ENCODE data around the gene ZNF583.

Gene ZNF583

GRCh38 chr19:56403764-56404704 lies at the start of gene ZNF583:
TSS of gene ZNF583 (plus strand) at chr19:56404332. CDS start at chr19:56407115, 2,783 bp downstream.
- Mint-ChIP-seq H3K4me1 (peaks cover 18% of the 10 kb centered on the region), H3K27me3 (ENCODE audit: low read depth, poor library complexity) (peaks cover 8% of the 10 kb centered on the region), H3K9me3 (peaks cover 97% of the 10 kb centered on the region), H3K4me3 (peak within 1 kb of the TSS; percentile 86), H3K27ac (peak within 1 kb of the TSS; percentile 78), H3K36me3 (ENCODE audit: low read depth) (peaks cover 97% of the 10 kb centered on the region)
- no peak for TF ChIP-seq CTCF (IDR thresholded peaks at IDR 0.05)
- DNase-seq, result peak; percentile 90

- H3K27ac Mint-ChIP-seq, result no peak overlapping the region
- TF ChIP-seq CTCF (IDR thresholded peaks at IDR 0.05), result no peak
- H3K4me3 Mint-ChIP-seq, result no peak overlapping the region
- peaks cover 25% of the 10 kb centered on the region for H3K36me3 Mint-ChIP-seq (ENCODE audit: low read depth)
- peaks cover 8% of the 10 kb centered on the region for H3K27me3 Mint-ChIP-seq (ENCODE audit: low read depth, poor library complexity)
- peaks cover 69% of the 10 kb centered on the region for H3K9me3 Mint-ChIP-seq
- DNase-seq, result no peak
- H3K4me1 Mint-ChIP-seq, result no peaks in the 10 kb centered on the region
Observed at GRCh38 chr19:56355517-56355916, 48.6 kb upstream of the ZNF583 start.

GRCh38 chr19:56356944-56357343 lies 47.2 kb upstream of the ZNF583 start:
- no peak overlapping the region for H3K4me3 Mint-ChIP-seq
- peaks cover 36% of the 10 kb centered on the region for H3K36me3 Mint-ChIP-seq (ENCODE audit: low read depth)
- DNase-seq, result no peak
- H3K9me3 Mint-ChIP-seq, result peaks cover 76% of the 10 kb centered on the region
- no peaks in the 10 kb centered on the region for H3K4me1 Mint-ChIP-seq
- no peak overlapping the region for H3K27ac Mint-ChIP-seq
- TF ChIP-seq CTCF (IDR thresholded peaks at IDR 0.05), result no peak
- peaks cover 2% of the 10 kb centered on the region for H3K27me3 Mint-ChIP-seq (ENCODE audit: low read depth, poor library complexity)

- DNase-seq, result no peak
- TF ChIP-seq CTCF (IDR thresholded peaks at IDR 0.05), result no peak
- peaks cover 52% of the 10 kb centered on the region for H3K36me3 Mint-ChIP-seq (ENCODE audit: low read depth)
- no peak overlapping the region for H3K4me3 Mint-ChIP-seq
- H3K9me3 Mint-ChIP-seq, result peaks cover 81% of the 10 kb centered on the region
- H3K27me3 Mint-ChIP-seq (ENCODE audit: low read depth, poor library complexity), result peaks cover 2% of the 10 kb centered on the region
- no peaks in the 10 kb centered on the region for H3K4me1 Mint-ChIP-seq
- no peak overlapping the region for H3K27ac Mint-ChIP-seq
Observed at GRCh38 chr19:56360841-56361240, 43.3 kb upstream of the ZNF583 start.

- peak; percentile 79 for DNase-seq
- peaks cover 92% of the 10 kb centered on the region for H3K9me3 Mint-ChIP-seq
- H3K27me3 Mint-ChIP-seq (ENCODE audit: low read depth, poor library complexity), result peaks cover 2% of the 10 kb centered on the region
- H3K4me3 Mint-ChIP-seq, result peak overlapping the region; percentile 91
- H3K36me3 Mint-ChIP-seq (ENCODE audit: low read depth), result peaks cover 77% of the 10 kb centered on the region
- peak overlapping the region; percentile 96 for H3K27ac Mint-ChIP-seq
- no peak for TF ChIP-seq CTCF (IDR thresholded peaks at IDR 0.05)
- peaks cover 5% of the 10 kb centered on the region for H3K4me1 Mint-ChIP-seq
Observed at GRCh38 chr19:56367829-56368711, 36.1 kb upstream of the ZNF583 start.

All from nephron progenitor cell (in vitro differentiated cells).